ENCODE results near the gene ZNF862. TPM values are rescaled to one million over a fixed set of nuclear protein-coding genes. Genes with fewer than 3 reads are reported as not detected.

ZNF862 gene
- total RNA-seq, 1 experiment from 2014 or later = 5.7 TPM

- ChIA-PET POLR2A (ENCODE audit: low non-redundant PET) (interaction anchor here (0.5 to 0.6 kb wide), 2 partner anchors 34 to 204 kb away, joined by 3 read pairs; no protein-coding TSS in a partner anchor), CTCF (interaction anchor here (0.5 kb wide), 1 partner anchor 691 kb away, joined by 5 read pairs; no protein-coding TSS in a partner anchor)
- Histone ChIP-seq H3K27ac (ENCODE audit: low read depth, low read length, poor library complexity, severe bottlenecking) (no peak overlapping the region), H3K36me3 (ENCODE audit: insufficient read depth, low read length, poor library complexity, severe bottlenecking) (no peaks in the 10 kb centered on the region), H3K4me1 (ENCODE audit: insufficient read depth, low read length, poor library complexity, severe bottlenecking) (peaks cover 7% of the 10 kb centered on the region), H3K4me3 (ENCODE audit: low read depth, low read length, poor library complexity, severe bottlenecking) (peak overlapping the region; percentile 79), H3K27me3 (replicated peaks; ENCODE audit: insufficient read depth, low read depth, low read length, poor library complexity) (no peaks in the 10 kb centered on the region), H3K9me3 (ENCODE audit: low read depth, low read length, poor library complexity, severe bottlenecking) (no peaks in the 10 kb centered on the region)
- BruUV-seq (replicated peaks) = no TSS peak
- TF ChIP-seq CTCF (conservative IDR thresholded peaks at IDR 0.05; ENCODE audit: low read depth, low read length) (no peak), EZH2 (IDR thresholded peaks at IDR 0.05; ENCODE audit: borderline replicate concordance, low read depth, low read length, poor library complexity, severe bottlenecking) (no peak)
- intact Hi-C loops (cut with micrococcal nuclease; ENCODE audit: unreplicated experiment) = loop anchor here (2.0 kb wide), 1 partner anchor 17 kb away; no protein-coding TSS in a partner anchor
- DNase-seq (ENCODE audit: low spot score) = no peak
Observed at GRCh38 chr7:149837564-149838223, 481 bp upstream of the ZNF862 start.

- BruUV-seq (replicated peaks) = no TSS peak
- intact Hi-C loops (cut with micrococcal nuclease; ENCODE audit: unreplicated experiment) = loop anchor here (2.0 kb wide), 1 partner anchor 16 kb away; no protein-coding TSS in a partner anchor
- ChIA-PET CTCF (no interaction called here), POLR2A (ENCODE audit: low non-redundant PET) (no interaction called here)
- H3K36me3 ChIP-seq (ENCODE audit: insufficient read depth, low read length, poor library complexity, severe bottlenecking) = no peaks in the 10 kb centered on the region
- no peaks in the 10 kb centered on the region for H3K9me3 ChIP-seq (ENCODE audit: low read depth, low read length, poor library complexity, severe bottlenecking)
- H3K27me3 ChIP-seq (replicated peaks; ENCODE audit: insufficient read depth, low read depth, low read length, poor library complexity) = no peaks in the 10 kb centered on the region
- TF ChIP-seq CTCF (conservative IDR thresholded peaks at IDR 0.05; ENCODE audit: low read depth, low read length) (no peak), EZH2 (IDR thresholded peaks at IDR 0.05; ENCODE audit: borderline replicate concordance, low read depth, low read length, poor library complexity, severe bottlenecking) (no peak)
- DNase-seq (ENCODE audit: low spot score) = no peak
- H3K4me1 ChIP-seq (ENCODE audit: insufficient read depth, low read length, poor library complexity, severe bottlenecking) = peaks cover 7% of the 10 kb centered on the region
- H3K27ac ChIP-seq (ENCODE audit: low read depth, low read length, poor library complexity, severe bottlenecking) = peak overlapping the region; percentile 77
- H3K4me3 ChIP-seq (ENCODE audit: low read depth, low read length, poor library complexity, severe bottlenecking) = peak overlapping the region; percentile 79
Observed at GRCh38 chr7:149838992-149839408, 825 bp downstream of the ZNF862 start.

- no TSS peak for BruUV-seq (replicated peaks)
- no peak overlapping the region for H3K4me3 ChIP-seq (ENCODE audit: low read depth, low read length, poor library complexity, severe bottlenecking)
- ChIA-PET POLR2A (ENCODE audit: low non-redundant PET) (interaction anchor here (0.7 kb wide), 1 partner anchor 790 kb away, joined by 18 read pairs; no protein-coding TSS in a partner anchor), CTCF (interaction anchor here (0.6 kb wide), 1 partner anchor 43 kb away, joined by 3 read pairs; no protein-coding TSS in a partner anchor)
- intact Hi-C loops (cut with micrococcal nuclease; ENCODE audit: unreplicated experiment) = loop anchor here (2.0 kb wide), 1 partner anchor 15 kb away; no protein-coding TSS in a partner anchor
- no peaks in the 10 kb centered on the region for H3K9me3 ChIP-seq (ENCODE audit: low read depth, low read length, poor library complexity, severe bottlenecking)
- no peak overlapping the region for H3K27ac ChIP-seq (ENCODE audit: low read depth, low read length, poor library complexity, severe bottlenecking)
- TF ChIP-seq CTCF (conservative IDR thresholded peaks at IDR 0.05; ENCODE audit: low read depth, low read length) (no peak), EZH2 (IDR thresholded peaks at IDR 0.05; ENCODE audit: borderline replicate concordance, low read depth, low read length, poor library complexity, severe bottlenecking) (no peak)
- H3K4me1 ChIP-seq (ENCODE audit: insufficient read depth, low read length, poor library complexity, severe bottlenecking) = peaks cover 7% of the 10 kb centered on the region
- no peak for DNase-seq (ENCODE audit: low spot score)
- H3K27me3 ChIP-seq (replicated peaks; ENCODE audit: insufficient read depth, low read depth, low read length, poor library complexity) = no peaks in the 10 kb centered on the region
- H3K36me3 ChIP-seq (ENCODE audit: insufficient read depth, low read length, poor library complexity, severe bottlenecking) = no peaks in the 10 kb centered on the region
Observed at GRCh38 chr7:149839933-149840332, 1.8 kb downstream of the ZNF862 start.
